GM21825 (cell line): ENCODE measurements around the gene XPNPEP1.
A peak's percentile ranks its signal among the peaks of the same experiment; 100 is the strongest.

Experiments
- ATAC-seq: cut with Tn5 transposase; IDR thresholded peaks from one replicate; pipeline ENCODE4 v1.9.1; 2021; ENCODE audit warnings: mild to moderate bottlenecking, moderate library complexity; ENCODE audit not compliant: unreplicated experiment

The XPNPEP1 gene

DNA sequence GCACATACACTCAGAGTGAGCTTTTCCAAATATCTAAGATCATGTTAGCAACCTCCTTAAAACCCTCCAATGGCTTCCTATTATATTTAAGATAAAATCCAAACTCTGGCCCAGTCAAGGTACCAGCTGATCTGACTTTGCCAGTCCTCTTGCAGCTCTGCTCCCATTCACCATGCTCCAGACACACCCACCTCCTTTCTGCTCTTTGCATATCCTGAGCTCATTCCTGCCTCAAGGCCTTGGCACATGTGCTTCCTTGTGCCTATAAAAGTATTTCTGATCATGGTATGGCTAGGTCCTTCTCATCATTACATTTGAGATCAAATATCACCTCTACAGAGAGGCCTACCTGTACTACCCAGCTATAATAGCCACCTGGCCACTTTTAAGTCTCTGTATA lies 27.5 kb downstream of the XPNPEP1 start:
- no peak for ATAC-seq

DNA sequence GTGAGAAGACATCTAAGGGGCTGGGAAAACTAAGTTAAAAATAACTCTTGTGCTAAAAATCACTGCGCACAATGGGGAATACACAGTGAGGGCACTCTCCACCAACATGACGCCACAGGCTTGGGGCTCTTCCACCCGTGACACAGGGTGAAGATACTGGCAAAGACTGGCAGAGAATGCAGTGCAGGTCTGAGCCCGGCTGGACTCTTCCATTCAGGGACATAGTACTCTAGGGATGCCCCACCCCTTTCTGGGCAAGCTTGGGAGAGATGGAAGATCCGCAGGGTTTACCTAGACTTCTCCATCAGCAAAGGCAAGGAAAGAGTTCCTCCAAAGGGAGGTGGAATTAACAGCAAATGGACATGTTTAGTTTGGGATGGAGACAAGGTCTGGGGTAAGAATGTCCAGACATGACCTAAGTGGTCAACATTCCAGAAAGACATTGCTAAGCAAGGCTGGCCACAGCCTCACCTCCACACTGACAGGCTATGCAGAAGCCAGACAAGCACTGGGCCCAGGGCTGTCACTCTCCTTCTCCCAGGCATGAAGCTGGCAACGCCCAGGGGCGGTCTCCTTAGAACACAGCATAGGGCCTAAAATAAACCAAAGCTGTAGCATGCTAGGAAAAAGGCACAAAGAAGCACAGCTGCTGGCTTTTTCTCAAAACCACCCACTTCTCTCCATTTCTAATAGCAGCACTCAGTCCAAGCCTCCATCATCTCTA lies 28.1 kb downstream of the XPNPEP1 start:
- ATAC-seq, result no peak

GRCh38 chr10:109894516-109894915 lies 28.8 kb downstream of the XPNPEP1 start:
- ATAC-seq, result no peak

DNA sequence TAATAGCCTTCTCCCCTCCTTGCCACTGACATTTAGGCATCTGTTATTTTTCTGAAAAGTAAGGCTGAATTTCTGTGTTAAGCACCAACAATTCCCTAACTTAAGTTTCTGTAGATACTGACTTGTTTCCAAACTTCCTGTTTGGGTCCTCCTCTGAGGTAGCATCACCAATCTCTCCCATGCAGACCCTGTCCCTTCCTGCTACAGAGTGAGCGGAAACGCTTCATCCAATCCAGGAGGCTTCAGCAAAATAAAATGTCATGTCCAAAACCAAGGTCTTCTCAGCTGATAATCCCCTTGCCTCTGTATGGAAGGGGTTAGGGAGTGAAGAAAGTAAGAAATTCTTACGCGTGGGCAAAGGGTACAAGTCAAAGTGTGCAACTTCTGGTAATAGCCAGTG lies 29.9 kb downstream of the XPNPEP1 start:
- no peak for ATAC-seq

- ATAC-seq, result no peak
These were observed 30.4 kb downstream of the XPNPEP1 start for GRCh38 chr10:109892931-109893330.

DNA sequence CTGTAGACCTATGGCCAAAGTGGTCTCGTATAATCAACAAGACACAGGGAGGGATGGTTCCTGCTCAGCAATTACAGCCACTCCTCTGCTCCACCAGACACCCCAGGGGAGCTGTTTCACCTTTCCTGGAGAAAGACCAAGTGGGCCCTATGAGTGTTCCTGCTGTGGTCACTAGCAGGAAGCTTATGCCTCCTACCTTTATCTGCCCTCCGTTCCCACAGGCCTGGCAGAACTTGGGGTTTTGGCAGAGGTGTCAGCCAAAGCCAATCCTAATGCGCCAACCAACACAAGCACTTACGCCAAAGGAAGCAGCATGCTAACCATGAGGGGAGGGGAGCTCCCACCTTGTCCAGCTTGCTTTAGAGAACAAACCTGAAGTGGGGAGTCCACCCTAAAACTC lies 31.2 kb downstream of the XPNPEP1 start:
- no peak for ATAC-seq

DNA sequence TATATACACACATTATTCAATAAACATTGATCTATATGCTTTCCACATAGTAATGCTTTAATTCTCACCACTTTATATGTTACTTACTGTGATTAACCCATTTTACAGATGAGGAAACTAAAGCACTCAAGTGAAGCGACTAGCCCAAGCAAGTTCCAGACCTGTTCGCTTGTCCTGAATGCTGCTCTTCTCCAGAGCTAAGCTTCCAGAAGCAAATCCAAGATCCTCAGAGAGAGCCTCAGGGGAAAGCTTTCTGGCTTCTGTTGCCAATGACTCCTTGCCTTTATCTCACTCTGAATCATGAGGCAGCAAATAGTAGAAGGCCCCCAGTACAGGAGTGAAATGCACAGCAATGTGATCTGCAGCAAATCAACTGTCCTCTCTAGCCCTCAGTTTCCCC lies 32.2 kb downstream of the XPNPEP1 start:
- ATAC-seq, result no peak

- ATAC-seq, result no peak
These were observed 33.4 kb downstream of the XPNPEP1 start for GRCh38 chr10:109889867-109890266.

DNA sequence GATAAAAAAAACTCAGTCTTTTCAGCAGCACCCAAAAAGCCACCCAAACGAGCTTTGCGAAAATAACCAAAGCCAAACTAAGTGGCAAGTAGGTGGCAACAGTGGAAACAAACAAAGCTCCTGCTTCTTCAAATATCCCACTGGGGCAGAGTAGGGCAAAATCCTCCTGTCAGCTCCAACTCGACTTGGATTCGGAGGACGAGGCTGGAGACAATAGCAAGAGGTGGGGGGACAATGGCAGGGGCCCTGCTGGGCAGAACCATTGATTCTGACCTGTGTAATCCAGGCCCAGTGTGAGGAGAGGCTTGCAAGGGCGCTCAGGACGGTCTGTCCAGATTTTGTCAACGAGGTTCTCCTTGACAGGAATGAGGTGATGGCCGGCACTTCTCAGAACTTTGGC lies 35.5 kb downstream of the XPNPEP1 start:
- no peak for ATAC-seq

DNA sequence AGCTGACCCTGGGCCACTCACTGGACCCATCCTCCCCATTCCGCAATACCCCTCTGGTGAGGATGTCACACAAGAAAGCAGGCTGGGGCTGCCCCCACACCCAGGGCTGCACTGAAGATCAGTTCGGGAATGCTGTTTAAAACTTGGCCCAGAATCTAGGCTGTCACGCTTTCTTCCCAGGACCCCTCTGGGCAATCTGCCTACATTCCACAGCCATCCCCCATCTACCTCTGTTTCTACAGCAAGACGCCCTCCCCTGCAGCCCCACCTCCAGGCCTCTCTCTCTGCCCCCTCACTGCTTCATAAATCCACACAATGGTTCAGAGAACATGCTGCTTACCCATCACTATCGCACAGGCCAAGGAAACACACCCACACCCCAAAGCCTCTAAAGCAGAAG lies 36.1 kb downstream of the XPNPEP1 start:
- no peak for ATAC-seq

- no peak for ATAC-seq
These were observed 36.5 kb downstream of the XPNPEP1 start for GRCh38 chr10:109886781-109887140.

DNA sequence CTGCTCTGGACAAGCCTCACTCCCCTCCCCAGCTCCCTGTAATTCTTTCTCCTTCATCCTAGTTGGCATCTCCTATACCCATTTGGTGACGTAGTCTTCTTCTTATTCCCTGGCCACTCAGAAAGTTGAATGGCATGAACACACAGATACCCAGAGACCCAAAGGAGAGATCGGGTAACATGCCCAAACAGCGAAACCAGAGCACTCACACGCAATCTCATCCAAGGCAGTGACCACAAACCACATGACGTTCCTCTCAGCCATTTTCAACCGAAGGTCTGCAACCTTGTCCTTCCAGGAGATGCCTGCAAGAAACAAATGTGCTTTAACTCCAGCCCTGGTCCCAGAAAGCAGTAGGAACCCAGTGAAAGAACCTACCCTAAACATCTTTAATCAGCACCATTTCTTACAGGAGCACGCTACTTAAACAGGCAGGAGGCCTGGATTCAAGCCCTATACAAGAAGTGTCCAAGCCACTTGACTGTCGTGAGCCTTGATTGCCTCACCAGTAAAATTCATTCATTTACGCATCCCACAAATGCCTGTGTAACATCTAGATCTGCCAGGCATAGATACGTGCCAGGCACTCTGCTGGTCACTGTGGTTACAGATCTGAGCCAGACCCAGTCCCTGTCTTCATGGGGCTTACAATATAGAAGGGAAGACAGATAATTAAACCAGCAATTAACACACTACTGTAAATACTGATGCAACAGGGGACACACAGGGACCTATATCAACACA lies 37.1 kb downstream of the XPNPEP1 start:
- no peak for ATAC-seq

DNA sequence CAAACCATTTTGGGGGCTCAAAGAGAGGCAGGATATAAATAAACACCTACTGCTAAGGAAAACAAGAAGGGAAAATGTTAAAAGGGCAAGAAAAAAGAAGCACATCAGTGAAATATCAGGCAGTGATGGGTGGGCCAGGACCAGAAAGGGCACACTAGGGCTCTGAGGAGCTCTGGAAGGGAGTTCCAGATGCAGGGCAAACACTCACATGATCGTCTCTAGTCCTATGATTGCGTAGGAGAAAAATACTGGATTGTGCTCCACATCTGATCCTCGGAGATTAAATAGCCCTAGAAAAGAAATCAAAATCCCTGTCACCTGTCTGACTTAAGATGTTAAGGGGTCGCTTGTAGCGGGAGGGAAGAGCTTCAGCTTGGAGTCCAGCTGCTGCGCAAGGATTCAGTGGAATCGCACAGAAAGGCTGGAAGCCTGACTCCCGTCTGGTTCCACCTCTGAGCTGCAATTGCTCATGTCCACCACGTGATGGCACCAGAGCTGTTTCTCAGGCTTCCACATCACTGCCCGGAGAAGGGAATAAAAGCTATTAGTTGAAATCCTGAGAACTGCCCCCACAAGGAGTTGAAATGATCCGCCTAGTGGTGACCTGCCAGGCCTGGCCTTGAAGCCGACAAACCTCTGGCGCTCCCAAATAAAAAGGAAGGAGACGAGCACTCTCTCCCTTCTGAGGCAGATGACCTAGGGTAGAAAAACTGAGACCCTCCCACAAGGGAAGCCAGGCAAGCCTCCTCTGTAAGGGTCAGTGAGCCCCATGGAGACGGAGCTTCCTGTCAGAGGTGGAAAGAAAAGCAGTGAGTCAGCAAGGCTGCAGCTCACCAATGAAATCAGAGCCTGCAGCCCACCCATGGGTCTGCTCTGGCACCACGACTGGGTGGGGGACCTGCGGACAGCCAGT lies 39.2 kb downstream of the XPNPEP1 start:
- peak; percentile 44 for ATAC-seq

- no peak for ATAC-seq
These were observed 40.9 kb downstream of the XPNPEP1 start for GRCh38 chr10:109882251-109883057.

DNA sequence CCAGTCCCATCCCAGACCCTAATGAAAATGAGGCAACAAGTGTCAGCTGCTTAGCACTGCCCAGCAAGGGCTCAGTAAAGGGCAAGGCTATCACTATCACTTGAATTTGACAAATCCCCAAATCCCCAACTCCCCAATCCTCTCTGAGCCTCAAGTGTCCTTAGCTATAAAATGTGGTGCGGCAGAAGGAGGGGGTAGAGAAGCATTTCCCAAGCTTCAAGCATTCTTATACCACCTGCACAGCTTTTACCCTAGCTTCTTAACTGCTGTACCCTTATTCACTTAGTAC lies 41.6 kb downstream of the XPNPEP1 start:
- no peak for ATAC-seq

- peak; percentile 58 for ATAC-seq
These were observed 42.2 kb downstream of the XPNPEP1 start for GRCh38 chr10:109880886-109881768.

DNA sequence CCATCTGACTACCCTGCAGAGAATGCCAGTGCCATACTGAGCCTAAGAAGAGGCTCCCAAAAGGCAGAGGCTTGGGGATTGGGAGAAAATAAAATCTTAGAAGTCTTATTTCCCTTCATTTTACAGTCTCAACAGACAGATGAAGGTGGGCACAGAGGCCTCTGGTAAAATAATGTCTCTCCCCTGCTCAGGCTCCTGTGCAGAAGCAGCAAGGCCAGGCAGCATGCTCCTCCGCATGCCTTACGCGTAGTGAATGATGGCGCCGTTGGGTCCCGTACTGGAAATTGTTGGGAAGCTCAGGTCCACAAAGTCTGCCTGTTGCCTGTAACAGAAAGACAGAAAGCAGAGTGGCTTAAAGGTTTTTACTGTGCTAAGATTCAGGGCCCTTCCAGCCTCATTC lies 45.8 kb downstream of the XPNPEP1 start:
- no peak for ATAC-seq

GRCh38 chr10:109875828-109876821 lies 47.2 kb downstream of the XPNPEP1 start:
- ATAC-seq, result no peak

GRCh38 chr10:109875151-109875568 lies 48.2 kb downstream of the XPNPEP1 start:
- ATAC-seq, result no peak
